ENCODE data around the gene POU2AF2. TPM values are rescaled to one million over a fixed set of nuclear protein-coding genes. Genes with fewer than 3 reads are reported as not detected.

Gene POU2AF2
- total RNA-seq, 1 experiment from 2014 or later = not detected

GRCh38 chr11:111301842-111302118 lies 56.3 kb downstream of the POU2AF2 start:
- no peaks in the 10 kb centered on the region for H3K9me3 Mint-ChIP-seq
- Histone ChIP-seq H3K23me2 (ENCODE audit: insufficient read length, low read depth, low read length, poor library complexity, severe bottlenecking) (peaks cover 15% of the 10 kb centered on the region), H3K79me2 (ENCODE audit: insufficient read depth, low read length) (no peaks in the 10 kb centered on the region), H2AFZ (ENCODE audit: low read length) (no peak overlapping the region), H2AK5ac (ENCODE audit: insufficient read length, low read length) (no peak overlapping the region), H4K20me1 (ENCODE audit: control insufficient read depth, insufficient read depth, insufficient read length) (no peaks in the 10 kb centered on the region), H2BK5ac (ENCODE audit: insufficient read length, low read length) (no peak overlapping the region), H2BK15ac (ENCODE audit: low read depth, low read length) (no peak overlapping the region), H4K91ac (ENCODE audit: insufficient read length, low read depth, low read length) (no peak overlapping the region), H2BK12ac (ENCODE audit: insufficient read length, low read depth, low read length) (no peak overlapping the region), H3K4ac (ENCODE audit: low read depth, low read length) (no peak overlapping the region), H4K5ac (ENCODE audit: insufficient read length, low read depth, low read length) (no peak overlapping the region), H3K79me1 (ENCODE audit: insufficient read depth, low read depth, low read length, poor library complexity, severe bottlenecking) (no peaks in the 10 kb centered on the region), H3K23ac (ENCODE audit: insufficient read length, low read depth, low read length) (no peak overlapping the region), H3K27me3 (ENCODE audit: insufficient read depth, low read length) (no peaks in the 10 kb centered on the region; the same call in 1 of the 2 replicates), H3K14ac (ENCODE audit: insufficient read depth, low read length) (no peak overlapping the region), H3T11ph (ENCODE audit: low read length) (no peak overlapping the region), H3K4me2 (ENCODE audit: insufficient read depth, insufficient read length, low read length) (no peak overlapping the region), H3K4me1 (ENCODE audit: insufficient read depth, low read length) (peaks cover 6% of the 10 kb centered on the region; the same call in 1 of the 2 replicates), H4K8ac (replicated peaks; ENCODE audit: insufficient read length, low read depth, low read length) (no peak overlapping the region), H2BK20ac (ENCODE audit: low read depth, low read length, poor library complexity, severe bottlenecking) (no peak overlapping the region), H3K27ac (ENCODE audit: insufficient read length, low read depth, low read length) (no peak overlapping the region), H2BK120ac (ENCODE audit: low read depth, low read length, poor library complexity, severe bottlenecking) (no peak overlapping the region), H3K9me3 (ENCODE audit: control insufficient read depth, low read depth, low read length) (no peaks in the 10 kb centered on the region), H3K18ac (ENCODE audit: insufficient read length, low read depth, low read length) (no peak overlapping the region), H3K9ac (ENCODE audit: extremely low read depth, insufficient read length, low read length) (no peak overlapping the region), H3K56ac (ENCODE audit: insufficient read length, low read depth, low read length) (no peak overlapping the region)
- no CpG with 5 or more reads among the region's 3 CpGs for WGBS (ENCODE audit: extremely low coverage, insufficient read length, low lambda C conversion rate)
- no peak for DNase-seq
- TF ChIP-seq, protein P1, sequence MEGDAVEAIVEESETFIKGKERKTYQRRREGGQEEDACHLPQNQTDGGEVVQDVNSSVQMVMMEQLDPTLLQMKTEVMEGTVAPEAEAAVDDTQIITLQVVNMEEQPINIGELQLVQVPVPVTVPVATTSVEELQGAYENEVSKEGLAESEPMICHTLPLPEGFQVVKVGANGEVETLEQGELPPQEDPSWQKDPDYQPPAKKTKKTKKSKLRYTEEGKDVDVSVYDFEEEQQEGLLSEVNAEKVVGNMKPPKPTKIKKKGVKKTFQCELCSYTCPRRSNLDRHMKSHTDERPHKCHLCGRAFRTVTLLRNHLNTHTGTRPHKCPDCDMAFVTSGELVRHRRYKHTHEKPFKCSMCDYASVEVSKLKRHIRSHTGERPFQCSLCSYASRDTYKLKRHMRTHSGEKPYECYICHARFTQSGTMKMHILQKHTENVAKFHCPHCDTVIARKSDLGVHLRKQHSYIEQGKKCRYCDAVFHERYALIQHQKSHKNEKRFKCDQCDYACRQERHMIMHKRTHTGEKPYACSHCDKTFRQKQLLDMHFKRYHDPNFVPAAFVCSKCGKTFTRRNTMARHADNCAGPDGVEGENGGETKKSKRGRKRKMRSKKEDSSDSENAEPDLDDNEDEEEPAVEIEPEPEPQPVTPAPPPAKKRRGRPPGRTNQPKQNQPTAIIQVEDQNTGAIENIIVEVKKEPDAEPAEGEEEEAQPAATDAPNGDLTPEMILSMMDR (conservative IDR thresholded peaks at IDR 0.05) = no peak
- no peak overlapping the region for H3K4me3 Mint-ChIP-seq
- no peaks in the 10 kb centered on the region; a peak in 1 of 7 replicates for H3K36me3 Mint-ChIP-seq (ENCODE audit: insufficient read depth in 1 of 3, low read depth in 3 of 3)
- H3K27ac Mint-ChIP-seq = no peak overlapping the region
- H3K27me3 Mint-ChIP-seq (ENCODE audit: low read depth) = peaks cover 45% of the 10 kb centered on the region
- H3K4me1 Mint-ChIP-seq = peaks cover 18 to 41% of the 10 kb centered on the region in 2 experiments

All from H9 (cell line).